CD4-positive, alpha-beta T cell (primary cell): ENCODE results near the gene SLC11A1. TPM values are rescaled to one million over a fixed set of nuclear protein-coding genes. Genes with fewer than 3 reads are reported as not detected.

Source experiments
- ATAC-seq: fragments of 200-7000 bp; cut with Tn5 transposase; one replicate; pipeline ENCODE4 v1.10.0; 2022; ENCODE audit warnings: mild to moderate bottlenecking; ENCODE audit not compliant: poor library complexity
- CTCF ChIA-PET: fragments of 350-600 bp; sonication (Branson Sonifier 250); formaldehyde crosslinking; loops from one replicate; lab custom pipeline; 2021; ENCODE audit warnings: antibody characterized with exemption, inconsistent platforms; lab: Charles Lee
- POLR2A ChIA-PET: fragments of 350-600 bp; sonication (Branson Sonifier 250); formaldehyde crosslinking; loops from one replicate; lab custom pipeline; 2021; ENCODE audit warnings: antibody characterized with exemption, inconsistent platforms; lab: Charles Lee
- DNase-seq, 14 experiments: peaks; one replicate each; pipeline ENCODE4 v3.0.0-alpha.2; 2013 to 2020; ENCODE audit warnings: mixed read lengths in 2 of 14
- H3K27ac ChIP-seq, 2 donors: one replicate each; pipeline versions ENCODE4 v1.5.1 to v1.7.0; 2013; ENCODE audit warnings: low read length in 2 of 2, low read depth in 1 of 2, mild to moderate bottlenecking in 1 of 2
- H3K27me3 ChIP-seq, 2 experiments: 1 replicate in 1 of 2; 2 replicates in 1 of 2; pipeline versions ENCODE4 v1.6.1 to v1.7.0; 2013; ENCODE audit warnings: low read length in 2 of 2, control low read depth in 1 of 2, mild to moderate bottlenecking in 1 of 2, moderate library complexity in 1 of 2; ENCODE audit not compliant: insufficient read depth in 2 of 2, control insufficient read depth in 1 of 2
- H3K36me3 ChIP-seq: one replicate; pipeline ENCODE4 v1.6.1; 2013; ENCODE audit warnings: low read length, control low read depth; ENCODE audit not compliant: insufficient read depth
- H3K4me1 ChIP-seq: one replicate; pipeline ENCODE4 v1.6.1; 2013; ENCODE audit warnings: low read length, control low read depth; ENCODE audit not compliant: insufficient read depth
- H3K4me3 ChIP-seq: one replicate; pipeline ENCODE4 v1.5.1; 2013; ENCODE audit warnings: mild to moderate bottlenecking, low read length, moderate library complexity
- H3K9me3 ChIP-seq, 2 experiments: 1 replicate in 1 of 2; 2 replicates in 1 of 2; pipeline versions ENCODE4 v1.6.1 to v1.7.0; 2013; ENCODE audit warnings: low read length in 2 of 2, mild to moderate bottlenecking in 2 of 2, control low read depth in 1 of 2, moderate library complexity in 1 of 2; ENCODE audit not compliant: control insufficient read depth in 1 of 2, insufficient read depth in 1 of 2
- H3K27ac Mint-ChIP-seq: one replicate; pipeline ENCODE4 v1.8.0; 2020; ENCODE audit warnings: mixed read lengths
- H3K27me3 Mint-ChIP-seq: one replicate; pipeline ENCODE4 v1.8.0; 2021; ENCODE audit warnings: mixed read lengths
- H3K36me3 Mint-ChIP-seq: one replicate; pipeline ENCODE4 v1.8.0; 2021; ENCODE audit warnings: low read depth, mixed read lengths
- H3K4me1 Mint-ChIP-seq: one replicate; pipeline ENCODE4 v1.8.0; 2021; ENCODE audit warnings: low read depth, mixed read lengths
- H3K4me3 Mint-ChIP-seq: one replicate; pipeline ENCODE4 v1.8.0; 2020; ENCODE audit warnings: mild to moderate bottlenecking, mixed read lengths
- H3K9me3 Mint-ChIP-seq: one replicate; pipeline ENCODE4 v1.8.0; 2020; ENCODE audit warnings: mixed read lengths
- CTCF ChIP-seq: fragments of 200-600 bp; IDR thresholded peaks from one replicate; pipeline ENCODE4 v1.8.0; 2022; ENCODE audit warnings: antibody characterized with exemption, mild to moderate bottlenecking
- intact Hi-C, 2 experiments: fragments of 100-400 bp; cut with DNase I in 1 of 2; cut with micrococcal nuclease in 1 of 2; formaldehyde crosslinking; loops; one replicate each; pipeline versions ENCODE4 v1.15.1 to v1.9.0; 2023 to 2025; cut with DNase I, micrococcal nuclease
- total RNA-seq, 174 experiments: library from RNA in 2 of 174; stranded (reverse) in 2 of 174; gene quantifications; one replicate each; pipeline ENCODE4 v1.2.3 and lab custom pipeline; 2021 to 2026

The SLC11A1 gene
- total RNA-seq, 2 experiments from 2014 or later = 4.9 to 6.3 TPM

GRCh38 chr2:218422403-218423086 lies 40.5 kb downstream of the SLC11A1 start:
- Mint-ChIP-seq H3K9me3 (no peaks in the 10 kb centered on the region), H3K4me3 (no peak overlapping the region), H3K36me3 (no peaks in the 10 kb centered on the region), H3K4me1 (no peaks in the 10 kb centered on the region), H3K27me3 (no peaks in the 10 kb centered on the region), H3K27ac (no peak overlapping the region)
- no peak overlapping the region for H3K27ac ChIP-seq
- DNase-seq (no peak), ATAC-seq (no peak)
- H3K4me3 ChIP-seq = no peak overlapping the region
- ChIA-PET CTCF (no interaction called here), POLR2A (no interaction called here)
- no peaks in the 10 kb centered on the region for H3K36me3 ChIP-seq
- no peaks in the 10 kb centered on the region for H3K27me3 ChIP-seq
- H3K9me3 ChIP-seq = no peaks in the 10 kb centered on the region
- TF ChIP-seq CTCF = no peak
- intact Hi-C loops = no loop called here
- no peaks in the 10 kb centered on the region for H3K4me1 ChIP-seq

GRCh38 chr2:218423584-218423983 lies 41.5 kb downstream of the SLC11A1 start:
- no peak overlapping the region for H3K4me3 Mint-ChIP-seq
- no peak overlapping the region for H3K27ac ChIP-seq
- CTCF ChIA-PET = no interaction called here
- ATAC-seq (no peak), DNase-seq (no peak)
- TF ChIP-seq CTCF = no peak
- H3K9me3 ChIP-seq = no peaks in the 10 kb centered on the region
- H3K9me3 Mint-ChIP-seq = no peaks in the 10 kb centered on the region
- POLR2A ChIA-PET = no interaction called here
- H3K36me3 Mint-ChIP-seq = no peaks in the 10 kb centered on the region
- no peaks in the 10 kb centered on the region for H3K36me3 ChIP-seq
- no peaks in the 10 kb centered on the region for H3K27me3 Mint-ChIP-seq
- no peaks in the 10 kb centered on the region for H3K4me1 ChIP-seq
- H3K27ac Mint-ChIP-seq = no peak overlapping the region
- no peaks in the 10 kb centered on the region for H3K27me3 ChIP-seq
- intact Hi-C loops = no loop called here
- H3K4me1 Mint-ChIP-seq = no peaks in the 10 kb centered on the region
- no peak overlapping the region for H3K4me3 ChIP-seq

GRCh38 chr2:218425531-218425930 lies 43.5 kb downstream of the SLC11A1 start:
- TF ChIP-seq CTCF = no peak
- DNase-seq = no peak
- Histone ChIP-seq H3K27me3 (no peaks in the 10 kb centered on the region), H3K27ac (no peak overlapping the region), H3K9me3 (no peaks in the 10 kb centered on the region), H3K36me3 (no peaks in the 10 kb centered on the region), H3K4me1 (no peaks in the 10 kb centered on the region), H3K4me3 (no peak overlapping the region)
- H3K9me3 Mint-ChIP-seq = no peaks in the 10 kb centered on the region
- no peaks in the 10 kb centered on the region for H3K4me1 Mint-ChIP-seq
- no peaks in the 10 kb centered on the region for H3K36me3 Mint-ChIP-seq
- ChIA-PET CTCF (no interaction called here), POLR2A (no interaction called here)
- intact Hi-C loops = no loop called here
- H3K4me3 Mint-ChIP-seq = no peak overlapping the region
- no peak overlapping the region for H3K27ac Mint-ChIP-seq
- ATAC-seq = no peak
- H3K27me3 Mint-ChIP-seq = no peaks in the 10 kb centered on the region
